Measurements from ENCODE around the gene PARD3B. TPM values are rescaled to one million over a fixed set of nuclear protein-coding genes. Genes with fewer than 3 reads are reported as not detected.

PARD3B gene
- total RNA-seq, 2 donors from 2014 or later, result 14.7 to 25.0 TPM

DNA sequence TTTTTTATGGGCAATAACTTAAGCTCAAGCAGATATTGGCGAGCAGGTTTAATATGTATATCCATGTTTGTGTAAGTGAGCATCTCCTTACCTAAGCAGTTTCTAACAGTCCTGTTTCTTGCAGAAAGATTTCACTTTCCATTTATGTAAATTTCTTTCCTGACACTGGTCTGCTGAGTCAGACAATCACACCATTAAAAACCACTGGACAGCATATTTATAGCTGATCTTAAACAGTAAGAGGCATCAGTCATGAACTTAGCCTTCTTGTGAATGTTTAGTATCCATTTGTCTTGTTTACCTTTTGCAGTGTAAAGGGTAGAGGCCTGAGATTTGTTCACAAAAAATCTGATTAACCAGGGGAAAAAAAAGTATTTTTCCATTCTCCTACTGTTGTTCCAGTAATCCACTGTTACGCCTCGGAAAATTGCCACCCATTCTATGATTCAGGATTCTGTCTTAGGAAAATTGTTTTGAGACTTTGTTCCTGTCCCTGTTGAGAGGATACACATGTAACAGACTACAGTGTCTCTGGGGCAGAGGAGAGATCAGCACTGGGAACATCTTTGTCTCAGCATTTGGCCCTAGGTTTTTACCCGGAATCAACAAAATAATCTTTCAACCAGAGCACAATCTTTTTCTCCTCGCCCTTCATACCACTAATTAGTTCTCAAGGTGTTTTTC lies 616.0 kb downstream of the PARD3B start:
- DNase-seq (ENCODE audit: low spot score), result no peak
- intact Hi-C loops (cut with DNase I), result no loop called here
- Histone ChIP-seq H3K27me3 (replicated peaks; ENCODE audit: insufficient read depth) (no peaks in the 10 kb centered on the region), H3K4me1 (replicated peaks) (no peaks in the 10 kb centered on the region), H3K9me3 (no peaks in the 10 kb centered on the region), H3K36me3 (no peaks in the 10 kb centered on the region), H3K4me3 (no peak overlapping the region), H3K27ac (no peak overlapping the region)
- no peak for TF ChIP-seq POLR2AphosphoS5 (IDR thresholded peaks at IDR 0.05)
- TF ChIP-seq, protein P1, sequence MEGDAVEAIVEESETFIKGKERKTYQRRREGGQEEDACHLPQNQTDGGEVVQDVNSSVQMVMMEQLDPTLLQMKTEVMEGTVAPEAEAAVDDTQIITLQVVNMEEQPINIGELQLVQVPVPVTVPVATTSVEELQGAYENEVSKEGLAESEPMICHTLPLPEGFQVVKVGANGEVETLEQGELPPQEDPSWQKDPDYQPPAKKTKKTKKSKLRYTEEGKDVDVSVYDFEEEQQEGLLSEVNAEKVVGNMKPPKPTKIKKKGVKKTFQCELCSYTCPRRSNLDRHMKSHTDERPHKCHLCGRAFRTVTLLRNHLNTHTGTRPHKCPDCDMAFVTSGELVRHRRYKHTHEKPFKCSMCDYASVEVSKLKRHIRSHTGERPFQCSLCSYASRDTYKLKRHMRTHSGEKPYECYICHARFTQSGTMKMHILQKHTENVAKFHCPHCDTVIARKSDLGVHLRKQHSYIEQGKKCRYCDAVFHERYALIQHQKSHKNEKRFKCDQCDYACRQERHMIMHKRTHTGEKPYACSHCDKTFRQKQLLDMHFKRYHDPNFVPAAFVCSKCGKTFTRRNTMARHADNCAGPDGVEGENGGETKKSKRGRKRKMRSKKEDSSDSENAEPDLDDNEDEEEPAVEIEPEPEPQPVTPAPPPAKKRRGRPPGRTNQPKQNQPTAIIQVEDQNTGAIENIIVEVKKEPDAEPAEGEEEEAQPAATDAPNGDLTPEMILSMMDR (IDR thresholded peaks at IDR 0.05), result no peak
- WGBS, result 83% methylated on average over 5 of the region's 5 CpGs

DNA sequence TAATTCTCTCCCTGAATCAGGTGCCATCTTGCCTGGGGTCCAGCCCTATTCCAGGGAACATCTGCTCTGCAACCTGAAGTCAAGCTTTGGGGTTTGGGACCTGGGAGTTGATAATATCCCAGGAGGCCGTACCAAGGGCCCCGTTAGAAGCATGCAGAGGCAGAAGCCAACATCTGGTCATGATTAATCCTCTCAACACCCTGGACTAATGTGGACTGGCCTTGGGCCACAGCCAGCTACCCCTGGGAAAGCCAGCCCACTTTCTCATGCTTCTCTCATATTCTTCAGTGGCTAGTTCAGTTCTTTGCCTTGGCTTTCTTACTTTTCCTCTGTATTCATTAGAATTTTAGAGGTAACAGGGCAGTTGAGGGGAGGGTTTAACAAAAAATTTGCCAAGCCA lies 621.5 kb downstream of the PARD3B start:
- Histone ChIP-seq H3K9me3 (no peaks in the 10 kb centered on the region), H3K4me1 (replicated peaks) (no peaks in the 10 kb centered on the region), H3K27ac (no peak overlapping the region), H3K36me3 (no peaks in the 10 kb centered on the region), H3K27me3 (replicated peaks; ENCODE audit: insufficient read depth) (no peaks in the 10 kb centered on the region), H3K4me3 (no peak overlapping the region)
- no peak for DNase-seq (ENCODE audit: low spot score)
- intact Hi-C loops (cut with DNase I), result no loop called here
- TF ChIP-seq POLR2A (IDR thresholded peaks at IDR 0.05) (no peak), POLR2AphosphoS5 (IDR thresholded peaks at IDR 0.05) (no peak)
- TF ChIP-seq, protein P1 (IDR thresholded peaks at IDR 0.05), result no peak
- WGBS, result 89% methylated on average over 2 of the region's 2 CpGs

DNA sequence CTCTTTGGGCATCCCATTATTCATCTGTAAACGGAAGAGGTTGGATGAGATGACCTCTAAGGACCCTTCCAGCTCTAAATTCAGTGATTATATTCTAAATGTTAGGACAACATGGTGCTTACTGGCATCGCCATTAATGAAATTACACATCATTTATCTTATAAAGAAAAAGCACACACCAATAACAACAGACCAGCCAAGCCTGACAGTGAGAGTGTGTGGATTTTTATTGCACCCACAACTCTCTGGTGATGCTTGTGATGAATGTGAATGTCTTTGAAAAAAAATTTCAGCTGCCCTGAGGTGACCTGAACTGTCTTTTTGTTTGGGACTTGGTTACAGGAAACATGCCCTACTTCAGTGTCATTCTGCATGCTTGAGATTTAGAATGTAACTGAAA lies 623.7 kb downstream of the PARD3B start:
- Histone ChIP-seq H3K4me3 (no peak overlapping the region), H3K27ac (no peak overlapping the region), H3K27me3 (replicated peaks; ENCODE audit: insufficient read depth) (no peaks in the 10 kb centered on the region), H3K9me3 (no peaks in the 10 kb centered on the region), H3K4me1 (replicated peaks) (no peaks in the 10 kb centered on the region), H3K36me3 (no peaks in the 10 kb centered on the region)
- 92% methylated on average over 2 of the region's 2 CpGs for WGBS
- intact Hi-C loops (cut with DNase I), result no loop called here
- TF ChIP-seq POLR2A (IDR thresholded peaks at IDR 0.05), result no peak
- TF ChIP-seq, protein P1 (IDR thresholded peaks at IDR 0.05), result no peak
- TF ChIP-seq POLR2AphosphoS5 (IDR thresholded peaks at IDR 0.05), result no peak
- no peak for DNase-seq (ENCODE audit: low spot score)

DNA sequence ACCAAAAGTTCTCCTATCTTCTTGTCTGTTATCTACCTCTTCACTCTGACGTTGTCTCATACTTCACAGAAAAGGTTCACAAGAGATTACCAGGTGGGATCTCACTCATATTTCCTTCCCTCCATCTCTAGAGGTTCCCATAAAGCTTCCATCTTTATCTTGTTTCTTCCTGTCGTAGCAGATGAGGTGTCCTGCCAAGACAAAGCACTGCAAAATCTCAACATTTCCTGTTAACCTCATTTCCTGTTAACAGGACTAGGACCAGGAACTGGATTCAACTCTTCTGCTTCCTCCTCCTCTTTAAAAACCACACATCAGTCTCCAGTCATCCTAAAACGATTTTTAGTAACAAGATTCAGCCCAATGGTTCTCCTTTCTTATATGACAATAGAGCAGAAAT lies 624.2 kb downstream of the PARD3B start:
- TF ChIP-seq POLR2AphosphoS5 (IDR thresholded peaks at IDR 0.05), result no peak
- TF ChIP-seq, protein P1 (IDR thresholded peaks at IDR 0.05), result no peak
- TF ChIP-seq POLR2A (IDR thresholded peaks at IDR 0.05), result no peak

DNA sequence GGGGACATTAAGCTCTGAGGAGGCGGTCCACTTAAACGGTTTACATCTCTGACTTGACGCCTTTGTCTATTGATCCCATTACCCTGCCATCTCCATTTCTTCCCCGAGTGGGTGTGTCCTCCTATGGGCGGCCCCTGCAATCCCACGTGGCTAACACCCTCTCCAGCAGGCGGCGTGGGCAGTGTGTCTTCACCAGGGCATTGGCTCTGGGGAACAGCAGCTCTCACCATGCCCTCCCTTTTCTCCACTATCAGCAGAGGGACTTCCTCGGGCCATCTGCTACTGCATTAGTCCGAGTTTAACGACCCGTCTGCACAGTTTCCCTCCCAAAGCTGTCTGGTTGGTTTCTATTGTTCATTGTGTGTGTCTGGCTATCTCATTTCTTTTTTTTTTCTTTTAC lies 625.1 kb downstream of the PARD3B start:
- intact Hi-C loops (cut with DNase I), result no loop called here

More for the DNA sequence above, 624.2 kb downstream of the PARD3B start:
- DNase-seq (ENCODE audit: low spot score), result no peak
- Histone ChIP-seq H3K4me1 (replicated peaks) (no peaks in the 10 kb centered on the region), H3K27me3 (replicated peaks; ENCODE audit: insufficient read depth) (no peaks in the 10 kb centered on the region), H3K36me3 (no peaks in the 10 kb centered on the region), H3K27ac (no peak overlapping the region), H3K4me3 (no peak overlapping the region), H3K9me3 (no peaks in the 10 kb centered on the region)
- intact Hi-C loops (cut with DNase I), result no loop called here
- 74% methylated on average over 3 of the region's 3 CpGs for WGBS

More for the DNA sequence above, 625.1 kb downstream of the PARD3B start:
- 89% methylated on average over 12 of the region's 12 CpGs for WGBS
- DNase-seq (ENCODE audit: low spot score), result no peak
- no peaks in the 10 kb centered on the region for H3K4me1 ChIP-seq (replicated peaks)
- H3K9me3 ChIP-seq, result no peaks in the 10 kb centered on the region
- no peaks in the 10 kb centered on the region for H3K27me3 ChIP-seq (replicated peaks; ENCODE audit: insufficient read depth)
- no peak overlapping the region for H3K4me3 ChIP-seq
- no peak overlapping the region for H3K27ac ChIP-seq
- no peaks in the 10 kb centered on the region for H3K36me3 ChIP-seq
- TF ChIP-seq POLR2A (IDR thresholded peaks at IDR 0.05), result no peak
- TF ChIP-seq POLR2AphosphoS5 (IDR thresholded peaks at IDR 0.05), result no peak
- TF ChIP-seq, protein P1 (IDR thresholded peaks at IDR 0.05), result no peak

All from prostate gland (tissue), 2 donors.